Astrocyte (in vitro differentiated cells and primary cell): Measurements from ENCODE around the gene RCOR1. TPM values are rescaled to one million over a fixed set of nuclear protein-coding genes. Genes with fewer than 3 reads are reported as not detected.

Experiments used
- DNase-seq: peaks from one replicate; pipeline ENCODE4 v3.0.0-alpha.2; 2010; ENCODE audit warnings: low read depth
- FAIRE-seq: peaks from 2 replicates; lab custom pipeline; 2011; peaks lifted over from hg19 to GRCh38; lab: Jason Lieb, UNC
- H2AFZ ChIP-seq: 2 replicates; pipeline ENCODE4 v1.6.0; 2012; ENCODE audit warnings: low read depth, low read length, inconsistent platforms
- H3K27ac ChIP-seq: 2 replicates; pipeline ENCODE4 v1.5.1; 2011; ENCODE audit warnings: low read depth, low read length, inconsistent platforms
- H3K27me3 ChIP-seq: 2 replicates; pipeline ENCODE4 v1.6.0; 2011; ENCODE audit warnings: low read length, inconsistent platforms; ENCODE audit not compliant: insufficient read depth
- H3K36me3 ChIP-seq: 2 replicates; pipeline ENCODE4 v1.5.1; 2011; ENCODE audit warnings: low read length, inconsistent platforms; ENCODE audit not compliant: insufficient read depth
- H3K4me1 ChIP-seq: 2 replicates; pipeline ENCODE4 v1.5.1; 2011; ENCODE audit warnings: low read length, inconsistent platforms; ENCODE audit not compliant: insufficient read depth
- H3K4me2 ChIP-seq: 2 replicates; pipeline ENCODE4 v1.6.0; 2012; ENCODE audit warnings: low read length, inconsistent platforms
- H3K4me3 ChIP-seq: 2 replicates; pipeline ENCODE4 v1.5.1; 2011; ENCODE audit warnings: low read depth, mild to moderate bottlenecking, low read length, inconsistent platforms; ENCODE audit not compliant: insufficient read depth
- H3K79me2 ChIP-seq: 2 replicates; pipeline ENCODE4 v1.6.0; 2012; ENCODE audit warnings: mild to moderate bottlenecking, low read length, inconsistent platforms; ENCODE audit not compliant: insufficient read depth
- H3K9ac ChIP-seq: 2 replicates; pipeline ENCODE4 v1.6.0; 2012; ENCODE audit warnings: mild to moderate bottlenecking, low read length, inconsistent platforms
- H3K9me3 ChIP-seq: 2 replicates; pipeline ENCODE4 v1.5.1; 2012; ENCODE audit warnings: low read depth, mild to moderate bottlenecking, low read length, inconsistent platforms; ENCODE audit not compliant: insufficient read depth
- H4K20me1 ChIP-seq: 2 replicates; pipeline ENCODE4 v1.6.0; 2012; ENCODE audit warnings: low read length, inconsistent platforms; ENCODE audit not compliant: insufficient read depth
- H3K27ac Mint-ChIP-seq: one replicate; pipeline ENCODE4 v1.8.0; 2021; ENCODE audit warnings: mild to moderate bottlenecking, mixed read lengths; ENCODE audit not compliant: unreplicated experiment
- H3K27me3 Mint-ChIP-seq: one replicate; pipeline ENCODE4 v1.8.0; 2021; ENCODE audit warnings: low read depth, mixed read lengths; ENCODE audit not compliant: unreplicated experiment
- H3K36me3 Mint-ChIP-seq: one replicate; pipeline ENCODE4 v1.8.0; 2021; ENCODE audit warnings: low read depth, mixed read lengths; ENCODE audit not compliant: unreplicated experiment
- H3K4me1 Mint-ChIP-seq: one replicate; pipeline ENCODE4 v1.8.0; 2021; ENCODE audit warnings: low read depth, mixed read lengths; ENCODE audit not compliant: unreplicated experiment
- H3K4me3 Mint-ChIP-seq: one replicate; pipeline ENCODE4 v1.8.0; 2021; ENCODE audit warnings: mild to moderate bottlenecking, moderate library complexity, mixed read lengths; ENCODE audit not compliant: unreplicated experiment
- H3K9me3 Mint-ChIP-seq: one replicate; pipeline ENCODE4 v1.8.0; 2021; ENCODE audit warnings: mild to moderate bottlenecking, mixed read lengths; ENCODE audit not compliant: unreplicated experiment
- CTCF ChIP-seq: IDR thresholded peaks from 2 replicates; pipeline ENCODE4 v1.5.1; 2011; ENCODE audit warnings: low read depth, mild to moderate bottlenecking, inconsistent platforms, low read length, moderate library complexity; ENCODE audit not compliant: insufficient read depth
- EZH2 ChIP-seq: IDR thresholded peaks from 2 replicates; pipeline ENCODE4 v1.6.1; 2012; ENCODE audit warnings: mild to moderate bottlenecking, low read length, inconsistent platforms; ENCODE audit not compliant: insufficient read depth
- total RNA-seq: library from RNA; stranded (reverse); gene quantifications from 2 replicates; pipeline ENCODE4 v1.2.1, GENCODE V29; 2021

Gene RCOR1
- total RNA-seq, 1 donor from 2014 or later: 31.0 TPM

- H3K79me2 ChIP-seq: peaks cover 90% of the 10 kb centered on the region
- H3K9ac ChIP-seq: no peak overlapping the region
- no peak overlapping the region for H3K27ac ChIP-seq
- TF ChIP-seq CTCF (no peak), EZH2 (no peak)
- no peaks in the 10 kb centered on the region for H3K36me3 ChIP-seq
- Mint-ChIP-seq H3K4me3 (no peak overlapping the region), H3K9me3 (no peaks in the 10 kb centered on the region), H3K4me1 (peaks cover 11% of the 10 kb centered on the region), H3K27me3 (no peaks in the 10 kb centered on the region), H3K36me3 (peaks cover 2% of the 10 kb centered on the region), H3K27ac (peak overlapping the region; percentile 56)
- FAIRE-seq (no peak), DNase-seq (peak; percentile 87)
- H4K20me1 ChIP-seq: peaks cover 84% of the 10 kb centered on the region
- no peak overlapping the region for H2AFZ ChIP-seq
- no peaks in the 10 kb centered on the region for H3K9me3 ChIP-seq
- no peaks in the 10 kb centered on the region for H3K4me1 ChIP-seq
- H3K4me2 ChIP-seq: peak overlapping the region; percentile 41
- no peaks in the 10 kb centered on the region for H3K27me3 ChIP-seq
- no peak overlapping the region for H3K4me3 ChIP-seq
These were observed 28.0 kb downstream of the RCOR1 start for GRCh38 chr14:102620413-102620812.

DNA sequence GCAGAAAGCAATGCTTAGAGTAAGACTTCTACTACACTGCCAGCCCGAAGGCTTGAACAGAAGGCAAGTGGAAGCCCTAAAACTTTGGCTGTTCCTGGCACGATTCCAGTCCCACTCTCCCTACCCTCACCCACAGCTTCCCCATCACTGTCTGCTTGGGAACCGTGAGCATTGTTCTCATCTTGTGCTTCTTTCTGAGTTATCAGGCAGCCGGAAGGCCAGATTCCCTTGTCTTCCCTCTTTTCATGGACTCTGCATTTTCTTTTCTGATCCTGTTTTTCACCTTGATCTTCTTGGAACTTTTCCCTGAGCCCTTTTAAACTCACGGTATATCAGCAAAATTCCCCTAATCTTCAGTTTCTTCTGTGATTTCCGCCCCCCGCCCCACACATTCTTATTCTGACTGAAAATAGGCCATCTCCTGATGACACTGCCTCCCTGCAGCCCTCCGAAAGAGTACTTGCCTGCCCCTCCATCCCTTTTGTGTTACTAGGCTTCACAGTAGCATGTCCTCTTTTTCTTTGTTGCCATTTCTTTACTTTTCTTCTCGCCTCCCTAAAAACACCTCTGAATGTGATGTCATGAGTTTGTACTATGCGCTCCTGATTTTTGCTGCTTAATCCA lies 29.9 kb downstream of the RCOR1 start:
- Histone ChIP-seq H3K9me3 (no peaks in the 10 kb centered on the region), H3K9ac (no peak overlapping the region), H3K36me3 (no peaks in the 10 kb centered on the region), H2AFZ (no peak overlapping the region), H4K20me1 (peaks cover 84% of the 10 kb centered on the region), H3K4me3 (no peak overlapping the region), H3K4me1 (no peaks in the 10 kb centered on the region), H3K27ac (no peak overlapping the region), H3K79me2 (peaks cover 88% of the 10 kb centered on the region), H3K27me3 (no peaks in the 10 kb centered on the region), H3K4me2 (no peak overlapping the region)
- Mint-ChIP-seq H3K27ac (peak overlapping the region; percentile 43), H3K27me3 (no peaks in the 10 kb centered on the region), H3K4me1 (peaks cover 11% of the 10 kb centered on the region), H3K36me3 (peaks cover 2% of the 10 kb centered on the region), H3K4me3 (no peak overlapping the region), H3K9me3 (no peaks in the 10 kb centered on the region)
- DNase-seq (no peak), FAIRE-seq (no peak)
- TF ChIP-seq CTCF: no peak
- TF ChIP-seq EZH2: no peak

DNA sequence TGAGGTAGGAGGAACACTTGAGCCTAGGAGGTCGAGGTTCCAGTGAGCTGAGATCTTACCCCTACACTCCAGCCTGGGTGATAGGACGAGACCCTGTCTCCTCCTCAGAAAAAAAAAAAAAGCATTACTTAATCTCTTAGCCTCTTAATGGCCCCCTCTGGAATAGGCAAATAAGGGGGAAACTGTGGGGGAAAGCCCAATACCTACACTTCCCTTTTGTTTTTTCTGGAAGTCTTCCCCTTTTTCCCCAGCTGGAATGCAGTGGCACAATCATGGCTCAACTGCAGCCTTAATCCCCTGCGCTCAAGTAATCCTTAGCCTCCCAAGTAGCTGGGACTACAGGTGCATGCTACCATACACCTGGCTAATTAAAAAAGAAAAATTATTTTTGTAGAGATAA lies 32.2 kb downstream of the RCOR1 start:
- H3K79me2 ChIP-seq: peaks cover 82% of the 10 kb centered on the region
- no peaks in the 10 kb centered on the region for H3K27me3 Mint-ChIP-seq

More for the DNA sequence above, 32.2 kb downstream of the RCOR1 start:
- FAIRE-seq (no peak), DNase-seq (no peak)
- peaks cover 88% of the 10 kb centered on the region for H4K20me1 ChIP-seq
- no peak overlapping the region for H2AFZ ChIP-seq
- H3K9ac ChIP-seq: no peak overlapping the region
- H3K27ac ChIP-seq: no peak overlapping the region
- H3K9me3 Mint-ChIP-seq: no peaks in the 10 kb centered on the region
- no peak overlapping the region for H3K4me3 ChIP-seq
- H3K4me2 ChIP-seq: no peak overlapping the region
- no peak for TF ChIP-seq EZH2
- no peak for TF ChIP-seq CTCF
- H3K4me1 ChIP-seq: no peaks in the 10 kb centered on the region
- peaks cover 22% of the 10 kb centered on the region for H3K4me1 Mint-ChIP-seq
- no peaks in the 10 kb centered on the region for H3K9me3 ChIP-seq
- H3K27me3 ChIP-seq: no peaks in the 10 kb centered on the region
- no peaks in the 10 kb centered on the region for H3K36me3 ChIP-seq
- no peaks in the 10 kb centered on the region for H3K36me3 Mint-ChIP-seq
- H3K27ac Mint-ChIP-seq: no peak overlapping the region
- no peak overlapping the region for H3K4me3 Mint-ChIP-seq
